Nephron progenitor cell (in vitro differentiated cells): Measurements from ENCODE around the gene RRAD.

Experiments
- DNase-seq: peaks from one replicate; pipeline ENCODE4 v3.0.0; 2021
- H3K27ac Mint-ChIP-seq: 2 replicates; pipeline ENCODE4 v1.8.0; 2021; ENCODE audit warnings: mild to moderate bottlenecking, moderate library complexity, mixed read lengths
- H3K27me3 Mint-ChIP-seq: 2 replicates; pipeline ENCODE4 v1.8.0; 2021; ENCODE audit warnings: mild to moderate bottlenecking, low read depth, mixed read lengths; ENCODE audit not compliant: poor library complexity
- H3K36me3 Mint-ChIP-seq: 2 replicates; pipeline ENCODE4 v1.8.0; 2021; ENCODE audit warnings: low read depth, mixed read lengths
- H3K4me1 Mint-ChIP-seq: 2 replicates; pipeline ENCODE4 v1.8.0; 2021; ENCODE audit warnings: mixed read lengths
- H3K4me3 Mint-ChIP-seq: 2 replicates; pipeline ENCODE4 v1.8.0; 2021; ENCODE audit warnings: mild to moderate bottlenecking, moderate library complexity, mixed read lengths
- H3K9me3 Mint-ChIP-seq: 2 replicates; pipeline ENCODE4 v1.8.0; 2021; ENCODE audit warnings: mild to moderate bottlenecking, moderate library complexity, mixed read lengths
- TF ChIP-seq, protein P1 (sequence below): fragments of 200-600 bp; sonication (generic); IDR thresholded peaks from 2 replicates; pipeline ENCODE4 v1.5.0; 2021; ENCODE audit warnings: antibody characterized with exemption

Gene RRAD

DNA sequence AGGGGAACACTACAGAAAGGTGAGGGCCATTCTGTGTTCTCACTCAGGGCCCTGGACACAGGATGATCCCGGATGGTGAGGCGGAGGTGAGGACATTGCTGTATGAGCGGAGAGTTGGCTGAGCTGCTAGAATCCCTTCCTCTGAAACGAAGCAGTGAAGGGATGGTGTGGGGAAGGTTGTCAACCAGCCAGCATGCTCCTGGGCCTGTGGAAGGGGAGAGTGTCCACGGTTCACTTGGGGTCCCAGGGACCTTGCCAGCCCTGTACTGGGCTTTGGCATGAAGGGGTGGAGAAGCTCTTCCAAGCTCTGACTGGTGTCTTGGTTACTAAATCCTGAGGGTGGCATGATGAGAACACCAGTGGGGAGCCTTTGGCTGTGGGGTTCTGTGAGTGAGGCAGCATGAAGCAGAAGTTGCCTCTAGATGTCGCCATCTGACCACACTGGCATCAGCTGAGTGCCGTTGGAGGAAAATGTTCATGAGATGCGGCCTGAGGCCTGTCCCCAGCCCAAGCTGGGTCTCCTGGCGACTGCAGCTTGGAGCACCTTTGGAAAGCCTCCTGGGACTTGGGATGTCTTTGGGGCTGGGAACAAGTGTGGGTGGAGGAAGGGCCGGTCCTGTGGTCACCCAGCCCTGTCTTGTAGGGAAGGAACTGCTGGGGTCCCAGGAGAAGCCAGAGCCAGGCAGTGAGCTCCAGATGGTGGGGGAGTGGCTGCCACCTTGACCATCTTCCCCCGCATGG, 30.2 kb downstream of the RRAD start:
- Mint-ChIP-seq H3K36me3 (no peaks in the 10 kb centered on the region), H3K9me3 (no peaks in the 10 kb centered on the region), H3K4me1 (peaks cover 26% of the 10 kb centered on the region), H3K4me3 (no peak overlapping the region), H3K27ac (no peak overlapping the region), H3K27me3 (peaks cover 14% of the 10 kb centered on the region)
- TF ChIP-seq, protein P1, sequence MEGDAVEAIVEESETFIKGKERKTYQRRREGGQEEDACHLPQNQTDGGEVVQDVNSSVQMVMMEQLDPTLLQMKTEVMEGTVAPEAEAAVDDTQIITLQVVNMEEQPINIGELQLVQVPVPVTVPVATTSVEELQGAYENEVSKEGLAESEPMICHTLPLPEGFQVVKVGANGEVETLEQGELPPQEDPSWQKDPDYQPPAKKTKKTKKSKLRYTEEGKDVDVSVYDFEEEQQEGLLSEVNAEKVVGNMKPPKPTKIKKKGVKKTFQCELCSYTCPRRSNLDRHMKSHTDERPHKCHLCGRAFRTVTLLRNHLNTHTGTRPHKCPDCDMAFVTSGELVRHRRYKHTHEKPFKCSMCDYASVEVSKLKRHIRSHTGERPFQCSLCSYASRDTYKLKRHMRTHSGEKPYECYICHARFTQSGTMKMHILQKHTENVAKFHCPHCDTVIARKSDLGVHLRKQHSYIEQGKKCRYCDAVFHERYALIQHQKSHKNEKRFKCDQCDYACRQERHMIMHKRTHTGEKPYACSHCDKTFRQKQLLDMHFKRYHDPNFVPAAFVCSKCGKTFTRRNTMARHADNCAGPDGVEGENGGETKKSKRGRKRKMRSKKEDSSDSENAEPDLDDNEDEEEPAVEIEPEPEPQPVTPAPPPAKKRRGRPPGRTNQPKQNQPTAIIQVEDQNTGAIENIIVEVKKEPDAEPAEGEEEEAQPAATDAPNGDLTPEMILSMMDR: peak; percentile 81
- peak; percentile 64 for DNase-seq

DNA sequence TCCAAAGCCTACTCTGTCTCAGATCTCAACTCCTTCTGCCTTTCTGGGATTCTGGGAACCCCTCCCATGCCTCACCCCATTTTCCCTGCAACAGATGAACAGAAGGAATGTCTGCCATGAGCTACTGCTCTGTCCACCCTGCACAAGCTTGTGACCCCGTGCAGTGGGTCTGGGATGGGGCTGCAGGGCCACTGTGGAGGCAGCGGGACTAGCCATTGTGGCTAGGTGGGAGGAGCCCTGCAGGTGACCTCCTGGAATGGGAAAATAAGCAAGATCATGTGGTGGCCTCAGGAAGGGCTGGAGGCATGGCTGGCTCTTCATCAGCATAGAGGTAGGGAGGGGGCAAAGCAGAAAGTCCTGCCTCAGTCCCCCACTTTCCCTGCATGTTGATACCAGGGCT, 31.3 kb downstream of the RRAD start:
- Mint-ChIP-seq H3K36me3 (no peaks in the 10 kb centered on the region), H3K27ac (no peak overlapping the region), H3K9me3 (no peaks in the 10 kb centered on the region), H3K4me1 (peaks cover 22% of the 10 kb centered on the region), H3K4me3 (no peak overlapping the region), H3K27me3 (peaks cover 14% of the 10 kb centered on the region)
- no peak for DNase-seq
- TF ChIP-seq, protein P1: no peak

DNA sequence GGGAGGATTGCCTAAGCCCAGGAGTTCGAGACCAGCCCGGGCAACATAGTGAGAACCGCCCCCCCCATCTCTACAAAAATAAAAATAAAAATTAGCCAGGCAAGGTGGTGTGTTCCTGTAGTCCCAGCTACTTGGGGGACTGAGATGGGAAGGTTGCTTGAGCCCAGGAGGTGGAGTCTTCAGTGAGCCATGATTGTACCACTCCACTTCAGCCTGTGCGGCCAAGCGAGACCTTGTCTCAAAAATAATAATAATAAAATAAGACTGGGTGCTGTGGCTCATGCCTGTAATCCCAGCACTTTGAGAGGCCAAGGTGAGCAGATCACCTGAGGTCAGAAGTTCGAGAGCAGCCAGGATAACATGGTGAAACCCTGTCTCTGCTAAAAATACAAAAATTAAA, 33.5 kb downstream of the RRAD start:
- H3K9me3 Mint-ChIP-seq: no peaks in the 10 kb centered on the region
- peaks cover 5% of the 10 kb centered on the region for H3K27me3 Mint-ChIP-seq
- H3K36me3 Mint-ChIP-seq: peaks cover 7% of the 10 kb centered on the region
- TF ChIP-seq, protein P1: no peak
- H3K4me1 Mint-ChIP-seq: peaks cover 26% of the 10 kb centered on the region
- DNase-seq: no peak
- no peak overlapping the region for H3K27ac Mint-ChIP-seq
- no peak overlapping the region for H3K4me3 Mint-ChIP-seq

DNA sequence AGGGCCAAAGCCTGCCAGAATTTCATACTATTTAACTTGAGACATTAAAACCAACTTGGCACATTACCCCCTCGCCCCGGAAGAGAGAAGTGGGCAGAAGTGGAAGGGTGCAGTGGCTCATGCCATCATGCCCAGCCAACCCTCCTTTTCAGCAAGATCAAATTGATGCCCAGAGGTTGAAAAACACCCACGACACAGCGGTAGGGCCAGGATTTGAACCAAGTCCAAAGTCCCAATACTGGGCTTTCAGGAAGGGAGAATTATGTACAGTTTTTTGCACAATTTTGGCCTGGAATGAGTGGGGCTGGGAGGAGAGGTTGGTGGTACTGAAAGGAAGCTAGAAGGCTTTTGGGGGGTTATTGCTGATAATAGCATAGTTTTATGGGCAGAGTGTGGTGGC, 34.0 kb downstream of the RRAD start:
- peaks cover under 1% of the 10 kb centered on the region for H3K27me3 Mint-ChIP-seq
- no peaks in the 10 kb centered on the region for H3K9me3 Mint-ChIP-seq
- TF ChIP-seq, protein P1: no peak

DNA sequence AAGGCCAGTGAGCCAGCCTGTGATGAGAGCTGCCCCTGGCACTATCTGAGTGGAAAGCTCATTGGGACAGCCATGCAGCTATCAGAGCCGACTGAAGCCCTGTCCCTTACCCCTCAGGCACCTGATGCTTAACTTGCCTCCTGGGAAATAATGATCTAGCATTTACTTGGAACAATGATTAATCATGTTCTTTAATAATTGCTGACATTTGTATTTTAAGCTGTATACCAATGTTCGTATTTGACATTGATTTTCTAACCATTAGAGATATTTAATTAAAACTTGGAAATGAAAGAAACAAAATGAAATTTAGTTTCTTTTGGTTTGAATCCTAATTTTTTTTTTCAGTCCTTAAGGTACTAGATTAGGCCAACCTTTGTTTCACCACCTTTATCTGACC, 34.5 kb downstream of the RRAD start:
- Mint-ChIP-seq H3K27ac (no peak overlapping the region), H3K4me3 (no peak overlapping the region), H3K9me3 (no peaks in the 10 kb centered on the region), H3K27me3 (no peaks in the 10 kb centered on the region), H3K36me3 (peaks cover 14% of the 10 kb centered on the region), H3K4me1 (peaks cover 26% of the 10 kb centered on the region)
- DNase-seq: no peak
- TF ChIP-seq, protein P1: no peak

More for the DNA sequence above, 34.0 kb downstream of the RRAD start:
- H3K27ac Mint-ChIP-seq: peak overlapping the region; percentile 89
- H3K4me1 Mint-ChIP-seq: peaks cover 26% of the 10 kb centered on the region
- H3K36me3 Mint-ChIP-seq: peaks cover 12% of the 10 kb centered on the region
- H3K4me3 Mint-ChIP-seq: no peak overlapping the region
- no peak for DNase-seq

DNA sequence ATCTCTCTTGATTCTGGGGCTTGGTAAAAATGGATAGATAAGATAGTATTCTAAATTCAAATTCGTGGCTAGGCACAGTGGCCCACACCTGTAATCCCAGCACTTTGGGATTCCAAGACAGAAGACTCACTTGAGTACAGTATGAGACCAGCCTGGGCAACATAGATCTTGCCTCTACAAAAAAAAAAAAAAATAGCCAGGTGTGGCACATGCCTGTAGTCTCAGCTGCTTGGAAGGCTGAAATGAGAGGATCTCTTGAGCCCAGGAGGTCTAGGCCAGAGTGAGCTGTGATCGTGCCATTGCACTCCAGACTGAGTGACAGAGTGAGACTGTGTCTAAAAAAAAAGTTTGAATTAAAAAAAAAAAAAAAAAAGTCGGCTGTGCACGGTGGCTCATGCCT, 35.7 kb downstream of the RRAD start:
- H3K27ac Mint-ChIP-seq: no peak overlapping the region
- TF ChIP-seq, protein P1: no peak
- no peaks in the 10 kb centered on the region for H3K27me3 Mint-ChIP-seq
- DNase-seq: no peak
- no peak overlapping the region for H3K4me3 Mint-ChIP-seq
- peaks cover 26% of the 10 kb centered on the region for H3K36me3 Mint-ChIP-seq
- H3K4me1 Mint-ChIP-seq: peaks cover 26% of the 10 kb centered on the region
- H3K9me3 Mint-ChIP-seq: no peaks in the 10 kb centered on the region
